ENCODE results near the gene OR2A2.

DNA sequence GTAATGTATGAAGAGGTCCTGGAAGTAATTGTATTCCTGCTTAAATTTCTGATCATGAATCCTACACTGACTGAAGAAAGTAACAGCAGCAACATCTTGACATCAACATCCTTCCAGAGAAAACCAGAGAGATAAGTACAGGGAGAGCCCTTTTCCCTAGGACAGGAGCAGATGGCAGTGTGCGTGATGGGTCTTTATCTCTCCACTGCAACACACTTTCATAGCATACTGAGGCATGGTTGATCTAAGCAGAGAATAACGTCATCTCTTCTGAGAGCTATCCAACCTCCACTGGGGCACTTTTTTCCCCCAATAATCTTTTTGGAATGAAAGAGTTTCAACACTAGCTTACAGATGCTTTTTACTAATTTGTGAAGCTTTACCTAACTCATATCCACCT, 39.4 kb upstream of the OR2A2 start:
- TF ChIP-seq POLR2A (IDR thresholded peaks at IDR 0.05; ENCODE audit: low read length) (no peak), GATA1 (IDR thresholded peaks at IDR 0.05; ENCODE audit: low read depth, low read length) (no peak)
